Keratinocyte (primary cell): ENCODE data around the gene ATP13A1. TPM values are rescaled to one million over a fixed set of nuclear protein-coding genes. Genes with fewer than 3 reads are reported as not detected.

Source experiments
- DNase-seq: peaks from one replicate; pipeline ENCODE4 v3.0.0-alpha.2; 2011; ENCODE audit warnings: low read depth, missing footprints, low spot score
- FAIRE-seq: peaks from 2 replicates; lab custom pipeline; 2011; peaks lifted over from hg19 to GRCh38; lab: Jason Lieb, UNC
- H2AFZ ChIP-seq: 2 replicates; pipeline ENCODE4 v1.6.0; 2012; ENCODE audit warnings: low read length, control low read depth, inconsistent platforms; ENCODE audit not compliant: control insufficient read depth
- H3K27ac ChIP-seq: 2 replicates; pipeline ENCODE4 v1.5.1; 2011; ENCODE audit warnings: low read length; ENCODE audit not compliant: control insufficient read depth, insufficient read depth
- H3K27me3 ChIP-seq: 3 replicates; pipeline ENCODE4 v1.6.0; 2011; ENCODE audit warnings: low read length; ENCODE audit not compliant: control insufficient read depth, insufficient read depth; ENCODE audit errors: extremely low read depth
- H3K36me3 ChIP-seq, 2 experiments: 2 replicates in 1 of 2; 3 replicates in 1 of 2; pipeline ENCODE4 v1.5.1; 2011; ENCODE audit warnings: low read length in 2 of 2, mild to moderate bottlenecking in 1 of 2; ENCODE audit not compliant: control insufficient read depth in 2 of 2, insufficient read depth in 2 of 2; ENCODE audit errors: extremely low read depth in 1 of 2
- H3K4me1 ChIP-seq: 3 replicates; pipeline ENCODE4 v1.5.1; 2011; ENCODE audit warnings: low read length; ENCODE audit not compliant: control insufficient read depth, insufficient read depth; ENCODE audit errors: extremely low read depth
- H3K4me2 ChIP-seq: 3 replicates; pipeline ENCODE4 v1.6.0; 2011; ENCODE audit warnings: low read depth, low read length; ENCODE audit not compliant: control insufficient read depth, insufficient read depth; ENCODE audit errors: extremely low read depth
- H3K4me3 ChIP-seq, 3 experiments: fragments of 200-600 bp in 1 of 3; sonication (generic) in 1 of 3; 2 replicates in 2 of 3; 3 replicates in 1 of 3; pipeline ENCODE4 v1.5.1; 2011 to 2016; ENCODE audit warnings: low read length in 3 of 3, mild to moderate bottlenecking in 3 of 3, control low read depth in 2 of 3, inconsistent platforms in 1 of 3, low read depth in 1 of 3, mixed read lengths in 1 of 3, mixed run types in 1 of 3, moderate library complexity in 1 of 3; ENCODE audit not compliant: control insufficient read depth in 2 of 3, insufficient read depth in 2 of 3; ENCODE audit errors: extremely low read depth in 1 of 3
- H3K79me2 ChIP-seq: 2 replicates; pipeline ENCODE4 v1.6.0; 2012; ENCODE audit warnings: low read length; ENCODE audit not compliant: control insufficient read depth, insufficient read depth
- H3K9ac ChIP-seq: 3 replicates; pipeline ENCODE4 v1.6.0; 2011; ENCODE audit warnings: low read length; ENCODE audit not compliant: control insufficient read depth, insufficient read depth; ENCODE audit errors: extremely low read depth
- H3K9me1 ChIP-seq: 3 replicates; pipeline ENCODE4 v1.6.0; 2011; ENCODE audit warnings: low read length; ENCODE audit not compliant: control insufficient read depth, insufficient read depth; ENCODE audit errors: extremely low read depth
- H3K9me3 ChIP-seq: 2 replicates; pipeline ENCODE4 v1.5.1; 2012; ENCODE audit warnings: low read depth, low read length; ENCODE audit not compliant: control insufficient read depth
- H4K20me1 ChIP-seq: 3 replicates; pipeline ENCODE4 v1.6.0; 2011; ENCODE audit warnings: low read length; ENCODE audit not compliant: control insufficient read depth, insufficient read depth; ENCODE audit errors: extremely low read depth
- CTCF ChIP-seq, 3 experiments: IDR thresholded peaks in 1 of 3; conservative IDR thresholded peaks in 1 of 3; optimal IDR thresholded peaks in 1 of 3; 2 replicates in 2 of 3; 3 replicates in 1 of 3; pipeline versions ENCODE3 to v1.5.1; 2011; ENCODE audit warnings: low read length in 3 of 3, mild to moderate bottlenecking in 3 of 3, moderate library complexity in 2 of 3, control low read depth in 1 of 3, inconsistent platforms in 1 of 3; ENCODE audit not compliant: insufficient read depth in 2 of 3; ENCODE audit errors: extremely low read depth in 1 of 3
- EZH2 ChIP-seq: IDR thresholded peaks from one replicate; pipeline ENCODE4 v1.6.1; 2012; ENCODE audit warnings: inconsistent platforms, mild to moderate bottlenecking, low read length, moderate library complexity
- dilution Hi-C: fragments of 300-500 bp; cut with MboI; formaldehyde crosslinking; loops from one replicate; pipeline ENCODE4 v1.7.0; 2020; ENCODE audit warnings: low sequenced_read_pairs; ENCODE audit not compliant: extremely low pct_ligation_motif_present
- polyA plus RNA-seq, 5 experiments: library from polyadenylated mRNA; depleted of rRNA in 3 of 5; stranded (reverse) in 3 of 5; stranded (forward) in 1 of 5; unstranded in 1 of 5; fragments of >200 nt; gene quantifications; 1 replicate in 1 of 5; 2 replicates in 3 of 5; 3 replicates in 1 of 5; pipeline versions ENCODE4 v1.2.1 to v1.2.3, GENCODE V29; 2011 to 2012; ENCODE audit warnings: missing spikeins in 2 of 5, low read depth in 1 of 5, low replicate concordance in 1 of 5

ATP13A1 gene
- polyA plus RNA-seq, 1 donor (not counting 4 experiments of a cell fraction or from before 2014, with no cell fraction given) = 9.8 TPM

GRCh38 chr19:19633711-19634515 is 29.6 kb downstream of the ATP13A1 start:
- Histone ChIP-seq H3K36me3 (peaks cover 18 to 31% of the 10 kb centered on the region in 2 experiments), H3K27me3 (no peaks in the 10 kb centered on the region), H2AFZ (no peak overlapping the region), H3K4me1 (no peaks in the 10 kb centered on the region), H3K79me2 (no peaks in the 10 kb centered on the region), H3K27ac (no peak overlapping the region), H3K4me3 (no peak overlapping the region), H3K9me1 (no peaks in the 10 kb centered on the region), H4K20me1 (no peaks in the 10 kb centered on the region), H3K9me3 (no peaks in the 10 kb centered on the region), H3K4me2 (no peak overlapping the region), H3K9ac (no peak overlapping the region)
- FAIRE-seq (no peak), DNase-seq (no peak)
- no peak for TF ChIP-seq EZH2
- TF ChIP-seq CTCF (optimal IDR thresholded peaks at IDR 0.05 in 1 of 3, IDR thresholded peaks at IDR 0.05 in 1 of 3, conservative IDR thresholded peaks at IDR 0.05 in 1 of 3; ENCODE audit: extremely low read depth in 1 of 3, insufficient read depth in 2 of 3, low read length in 3 of 3) = no peak
- dilution Hi-C loops = no loop called here

- no peaks in the 10 kb centered on the region for H4K20me1 ChIP-seq
- TF ChIP-seq EZH2 (no peak), CTCF (optimal IDR thresholded peaks at IDR 0.05 in 1 of 3, IDR thresholded peaks at IDR 0.05 in 1 of 3, conservative IDR thresholded peaks at IDR 0.05 in 1 of 3; ENCODE audit: extremely low read depth in 1 of 3, insufficient read depth in 2 of 3, low read length in 3 of 3) (no peak)
- H2AFZ ChIP-seq = no peak overlapping the region
- no peak overlapping the region for H3K9ac ChIP-seq
- no peak overlapping the region for H3K4me3 ChIP-seq
- peaks cover 18 to 27% of the 10 kb centered on the region in 2 experiments for H3K36me3 ChIP-seq
- H3K27ac ChIP-seq = no peak overlapping the region
- no peaks in the 10 kb centered on the region for H3K79me2 ChIP-seq
- no peaks in the 10 kb centered on the region for H3K27me3 ChIP-seq
- DNase-seq (no peak), FAIRE-seq (no peak)
- H3K9me3 ChIP-seq = no peaks in the 10 kb centered on the region
- no peak overlapping the region for H3K4me2 ChIP-seq
- no peaks in the 10 kb centered on the region for H3K4me1 ChIP-seq
- no peaks in the 10 kb centered on the region for H3K9me1 ChIP-seq
- dilution Hi-C loops = no loop called here
Observed at GRCh38 chr19:19632661-19633060, 30.8 kb downstream of the ATP13A1 start.
